ENCODE data around the gene ZNF318.

The ZNF318 gene

DNA sequence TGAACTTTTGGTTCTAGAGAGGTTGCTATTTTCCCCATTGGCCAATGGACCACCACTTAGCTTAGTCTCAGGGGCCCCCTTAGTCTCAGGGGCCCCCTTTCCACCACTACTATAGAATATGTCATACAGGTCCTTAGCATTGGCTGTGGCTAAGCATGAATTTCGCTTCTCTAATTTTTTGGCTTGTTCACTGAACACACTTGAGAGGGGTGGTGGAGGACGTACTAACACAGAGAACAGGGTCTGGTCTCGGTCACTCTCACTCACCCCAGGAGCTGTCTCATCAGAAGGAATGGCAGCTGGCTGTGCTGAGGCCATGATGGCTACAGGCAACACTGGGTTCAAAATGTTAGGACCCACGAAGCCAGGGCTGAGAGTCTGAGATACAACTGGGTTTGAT is 30.3 kb downstream of the ZNF318 start:
- H3K4me2 ChIP-seq (ENCODE audit: low read length) = no peak overlapping the region
- DNase-seq = no peak
- peaks cover 2% of the 10 kb centered on the region for H3K9me3 ChIP-seq (ENCODE audit: insufficient read depth, low read depth, low read length)
- no peaks in the 10 kb centered on the region for H3K4me1 ChIP-seq (ENCODE audit: control insufficient read depth in 1 of 2, insufficient read depth in 2 of 2, low read length in 2 of 2)
- peak overlapping the region; percentile 38 for H3K9ac ChIP-seq (ENCODE audit: low read length)
- no peaks in the 10 kb centered on the region for H3K79me2 ChIP-seq (ENCODE audit: control insufficient read depth, insufficient read depth, low read length, poor library complexity)
- H2BK120ac ChIP-seq (ENCODE audit: insufficient read depth, low read length, poor library complexity) = no peak overlapping the region
- no peak overlapping the region for H4K91ac ChIP-seq (ENCODE audit: low read depth, low read length)
- H2BK5ac ChIP-seq (ENCODE audit: low read depth, low read length, poor library complexity) = no peak overlapping the region
- no peak overlapping the region for H3K4me3 ChIP-seq (ENCODE audit: low read depth, low read length)
- H2AK5ac ChIP-seq (ENCODE audit: low read length) = no peak overlapping the region
- no peak overlapping the region for H2BK12ac ChIP-seq (ENCODE audit: low read length)
- no peaks in the 10 kb centered on the region for H3K27me3 ChIP-seq (ENCODE audit: insufficient read depth, low read length)
- no peak overlapping the region for H3K14ac ChIP-seq (ENCODE audit: low read length)
- no peak overlapping the region for H4K12ac ChIP-seq (ENCODE audit: low read depth, low read length)
- H3K79me1 ChIP-seq (ENCODE audit: low read length) = no peaks in the 10 kb centered on the region
- H2AFZ ChIP-seq (ENCODE audit: insufficient read depth, low read length, poor library complexity) = no peak overlapping the region
- no peak overlapping the region for H3K23ac ChIP-seq (ENCODE audit: low read length)
- no CpG with 5 or more reads among the region's 4 CpGs for WGBS (ENCODE audit: extremely low coverage, insufficient coverage, insufficient read length)
- H3K27ac ChIP-seq (ENCODE audit: low read depth, low read length) = no peak overlapping the region
- H4K8ac ChIP-seq (ENCODE audit: low read depth, low read length) = no peak overlapping the region
- no peak overlapping the region for H3K18ac ChIP-seq (ENCODE audit: low read length)
- no peak overlapping the region for H3K4ac ChIP-seq (ENCODE audit: low read depth, low read length)
- peaks cover 13 to 40% of the 10 kb centered on the region in 2 experiments for H3K36me3 ChIP-seq (ENCODE audit: control insufficient read depth in 1 of 2, insufficient read depth in 2 of 2, low read length in 2 of 2)

- Histone ChIP-seq H4K12ac (ENCODE audit: low read depth, low read length) (no peak overlapping the region), H3K9me3 (ENCODE audit: insufficient read depth, low read depth, low read length) (peaks cover 2% of the 10 kb centered on the region), H2BK5ac (ENCODE audit: low read depth, low read length, poor library complexity) (no peak overlapping the region), H2AK5ac (ENCODE audit: low read length) (no peak overlapping the region), H4K8ac (ENCODE audit: low read depth, low read length) (no peak overlapping the region), H3K9ac (ENCODE audit: low read length) (no peak overlapping the region), H2BK120ac (ENCODE audit: insufficient read depth, low read length, poor library complexity) (no peak overlapping the region), H3K4me3 (ENCODE audit: low read depth, low read length) (no peak overlapping the region), H3K79me1 (ENCODE audit: low read length) (no peaks in the 10 kb centered on the region), H3K36me3 (ENCODE audit: control insufficient read depth in 1 of 2, insufficient read depth in 2 of 2, low read length in 2 of 2) (peaks cover 13 to 40% of the 10 kb centered on the region in 2 experiments), H2AFZ (ENCODE audit: insufficient read depth, low read length, poor library complexity) (no peak overlapping the region), H3K79me2 (ENCODE audit: control insufficient read depth, insufficient read depth, low read length, poor library complexity) (no peaks in the 10 kb centered on the region), H3K14ac (ENCODE audit: low read length) (no peak overlapping the region), H3K4me1 (ENCODE audit: control insufficient read depth in 1 of 2, insufficient read depth in 2 of 2, low read length in 2 of 2) (no peaks in the 10 kb centered on the region), H3K4ac (ENCODE audit: low read depth, low read length) (no peak overlapping the region), H4K91ac (ENCODE audit: low read depth, low read length) (no peak overlapping the region), H3K27ac (ENCODE audit: low read depth, low read length) (no peak overlapping the region), H3K4me2 (ENCODE audit: low read length) (no peak overlapping the region), H3K18ac (ENCODE audit: low read length) (no peak overlapping the region), H2BK12ac (ENCODE audit: low read length) (no peak overlapping the region), H3K27me3 (ENCODE audit: insufficient read depth, low read length) (no peaks in the 10 kb centered on the region), H3K23ac (ENCODE audit: low read length) (no peak overlapping the region)
- no peak for DNase-seq
Measured at GRCh38 chr6:43338243-43338642, 31.2 kb downstream of the ZNF318 start.

DNA sequence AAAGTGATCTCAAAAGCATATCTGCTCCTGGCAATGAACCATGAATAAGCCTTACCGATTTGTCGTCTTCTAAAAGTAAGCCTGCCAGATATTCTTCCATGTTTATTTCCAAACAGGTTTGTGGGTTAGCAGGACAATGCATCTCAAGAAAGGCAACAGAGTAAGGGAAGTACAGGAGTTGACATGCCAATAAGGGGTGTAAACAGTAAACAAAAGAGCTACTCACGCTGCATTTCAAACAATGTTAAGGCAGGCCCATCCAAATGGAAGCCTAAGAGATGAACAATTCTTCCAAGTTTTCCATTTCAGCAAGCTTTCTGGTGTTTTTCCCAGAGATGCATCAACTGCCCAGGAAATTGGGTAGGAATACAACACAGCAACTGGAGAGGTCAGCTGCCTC is 33.1 kb downstream of the ZNF318 start:
- peaks cover 8 to 31% of the 10 kb centered on the region in 2 experiments for H3K36me3 ChIP-seq (ENCODE audit: control insufficient read depth in 1 of 2, insufficient read depth in 2 of 2, low read length in 2 of 2)
- no peak overlapping the region for H3K9ac ChIP-seq (ENCODE audit: low read length)
- H4K12ac ChIP-seq (ENCODE audit: low read depth, low read length) = no peak overlapping the region
- H2BK5ac ChIP-seq (ENCODE audit: low read depth, low read length, poor library complexity) = no peak overlapping the region
- peaks cover 0 to 2% of the 10 kb centered on the region in 2 experiments for H3K4me1 ChIP-seq (ENCODE audit: control insufficient read depth in 1 of 2, insufficient read depth in 2 of 2, low read length in 2 of 2)
- H2AK5ac ChIP-seq (ENCODE audit: low read length) = no peak overlapping the region
- no peaks in the 10 kb centered on the region for H3K27me3 ChIP-seq (ENCODE audit: insufficient read depth, low read length)
- no peak overlapping the region for H3K14ac ChIP-seq (ENCODE audit: low read length)
- DNase-seq = no peak
- no peak overlapping the region for H4K91ac ChIP-seq (ENCODE audit: low read depth, low read length)
- H2BK12ac ChIP-seq (ENCODE audit: low read length) = no peak overlapping the region
- no peaks in the 10 kb centered on the region for H3K79me1 ChIP-seq (ENCODE audit: low read length)
- no peak overlapping the region for H4K8ac ChIP-seq (ENCODE audit: low read depth, low read length)
- H3K23ac ChIP-seq (ENCODE audit: low read length) = no peak overlapping the region
- H2AFZ ChIP-seq (ENCODE audit: insufficient read depth, low read length, poor library complexity) = no peak overlapping the region
- H3K4ac ChIP-seq (ENCODE audit: low read depth, low read length) = no peak overlapping the region
- no peak overlapping the region for H2BK120ac ChIP-seq (ENCODE audit: insufficient read depth, low read length, poor library complexity)
- no peak overlapping the region for H3K4me3 ChIP-seq (ENCODE audit: low read depth, low read length)
- no CpG with 5 or more reads among the region's 3 CpGs for WGBS (ENCODE audit: extremely low coverage, insufficient coverage, insufficient read length)
- H3K4me2 ChIP-seq (ENCODE audit: low read length) = no peak overlapping the region
- no peaks in the 10 kb centered on the region for H3K79me2 ChIP-seq (ENCODE audit: control insufficient read depth, insufficient read depth, low read length, poor library complexity)
- peaks cover 2% of the 10 kb centered on the region for H3K9me3 ChIP-seq (ENCODE audit: insufficient read depth, low read depth, low read length)
- H3K18ac ChIP-seq (ENCODE audit: low read length) = no peak overlapping the region
- no peak overlapping the region for H3K27ac ChIP-seq (ENCODE audit: low read depth, low read length)

- Histone ChIP-seq H3K4me3 (ENCODE audit: low read depth, low read length) (no peak overlapping the region), H2AK5ac (ENCODE audit: low read length) (no peak overlapping the region), H3K27me3 (ENCODE audit: insufficient read depth, low read length) (no peaks in the 10 kb centered on the region), H4K91ac (ENCODE audit: low read depth, low read length) (no peak overlapping the region), H2AFZ (ENCODE audit: insufficient read depth, low read length, poor library complexity) (no peak overlapping the region), H3K79me2 (ENCODE audit: control insufficient read depth, insufficient read depth, low read length, poor library complexity) (no peaks in the 10 kb centered on the region), H3K9me3 (ENCODE audit: insufficient read depth, low read depth, low read length) (peaks cover 2% of the 10 kb centered on the region), H4K12ac (ENCODE audit: low read depth, low read length) (no peak overlapping the region), H4K8ac (ENCODE audit: low read depth, low read length) (no peak overlapping the region), H3K27ac (ENCODE audit: low read depth, low read length) (no peak overlapping the region), H2BK120ac (ENCODE audit: insufficient read depth, low read length, poor library complexity) (no peak overlapping the region), H2BK5ac (ENCODE audit: low read depth, low read length, poor library complexity) (no peak overlapping the region), H3K4ac (ENCODE audit: low read depth, low read length) (no peak overlapping the region), H2BK12ac (ENCODE audit: low read length) (no peak overlapping the region), H3K4me1 (ENCODE audit: control insufficient read depth in 1 of 2, insufficient read depth in 2 of 2, low read length in 2 of 2) (peaks cover 0 to 2% of the 10 kb centered on the region in 2 experiments), H3K9ac (ENCODE audit: low read length) (no peak overlapping the region), H3K18ac (ENCODE audit: low read length) (no peak overlapping the region), H3K14ac (ENCODE audit: low read length) (no peak overlapping the region), H3K36me3 (ENCODE audit: control insufficient read depth in 1 of 2, insufficient read depth in 2 of 2, low read length in 2 of 2) (peaks cover 6 to 26% of the 10 kb centered on the region in 2 experiments), H3K4me2 (ENCODE audit: low read length) (no peak overlapping the region), H3K23ac (ENCODE audit: low read length) (no peak overlapping the region), H3K79me1 (ENCODE audit: low read length) (no peaks in the 10 kb centered on the region)
- no peak for DNase-seq
- WGBS (ENCODE audit: extremely low coverage, insufficient coverage, insufficient read length) = no CpG with 5 or more reads among the region's 3 CpGs
Measured at GRCh38 chr6:43335469-43335868, 34.0 kb downstream of the ZNF318 start.
